Spinal cord (tissue), 10 donors: ENCODE measurements around the gene SLC43A3. TPM values are rescaled to one million over a fixed set of nuclear protein-coding genes. Genes with fewer than 3 reads are reported as not detected.

ENCODE experiments used
- DNase-seq, 6 donors: peaks; one replicate each; pipeline versions ENCODE4 v3.0.0 to v3.0.0-alpha.2; 2013 to 2015; ENCODE audit warnings: low spot score in 6 of 6, low read depth in 4 of 6
- H3K27ac ChIP-seq: one replicate; pipeline ENCODE4 v1.5.1; 2013; ENCODE audit warnings: low read depth, low read length, control low read depth
- H3K27me3 ChIP-seq: one replicate; pipeline ENCODE4 v1.6.1; 2013; ENCODE audit warnings: low read length; ENCODE audit not compliant: control insufficient read depth, insufficient read depth
- H3K36me3 ChIP-seq: one replicate; pipeline ENCODE4 v1.6.1; 2013; ENCODE audit warnings: low read length; ENCODE audit not compliant: control insufficient read depth, insufficient read depth
- H3K4me1 ChIP-seq: one replicate; pipeline ENCODE4 v1.6.1; 2013; ENCODE audit warnings: low read length; ENCODE audit not compliant: control insufficient read depth, insufficient read depth
- H3K4me3 ChIP-seq: one replicate; pipeline ENCODE4 v1.5.1; 2013; ENCODE audit warnings: low read depth, low read length, control low read depth
- H3K9me3 ChIP-seq: one replicate; pipeline ENCODE4 v1.6.1; 2013; ENCODE audit warnings: low read length; ENCODE audit not compliant: control insufficient read depth, insufficient read depth
- WGBS: methylation state at CpG from one replicate; pipeline ENCODE4 v1.1.5; 2013; ENCODE audit warnings: missing lambda C conversion rate; ENCODE audit not compliant: insufficient coverage; 5-methylcytosine and 5-hydroxymethylcytosine counted together
- polyA plus RNA-seq, 2 donors: library from polyadenylated mRNA; unstranded; fragments of 120-200 nt; gene quantifications; one replicate each; pipeline ENCODE4 v1.2.1, GENCODE V29; 2013; ENCODE audit not compliant: insufficient read length in 2 of 2
- total RNA-seq, 2 donors: library from RNA; depleted of rRNA in 1 of 2; stranded (reverse); fragments of 120-200 nt in 1 of 2; fragments of >200 nt in 1 of 2; gene quantifications; one replicate each; pipeline versions ENCODE4 v1.2.3 to v1.2.4, GENCODE V29; 2013 to 2014
- donor health status: healthy.

The SLC43A3 gene
- total and polyA plus RNA-seq, 4 donors = 12.2 to 20.3 (median 16.4) TPM

GRCh38 chr11:57460758-57461749, 34.1 kb upstream of the SLC43A3 start:
- DNase-seq = peak in 1 of 6 donors; percentile 28
- 4% methylated on average over 49 of the region's 50 CpGs for WGBS
- H3K36me3 ChIP-seq = peaks cover 5% of the 10 kb centered on the region
- peaks cover 53% of the 10 kb centered on the region for H3K27me3 ChIP-seq
- H3K9me3 ChIP-seq = no peaks in the 10 kb centered on the region
- peaks cover 61% of the 10 kb centered on the region for H3K4me1 ChIP-seq
- no peak overlapping the region for H3K27ac ChIP-seq
- H3K4me3 ChIP-seq = peak overlapping the region; percentile 24

- Histone ChIP-seq H3K27ac (no peak within 1 kb of the TSS), H3K4me1 (peaks cover 61% of the 10 kb centered on the region), H3K27me3 (peaks cover 53% of the 10 kb centered on the region), H3K4me3 (peak within 1 kb of the TSS; percentile 24), H3K36me3 (peaks cover 5% of the 10 kb centered on the region), H3K9me3 (no peaks in the 10 kb centered on the region)
- WGBS = 0% methylated on average over 43 of the region's 66 CpGs
- peak in 2 of 6 donors; percentile 88 to 89 for DNase-seq
Observed at GRCh38 chr11:57460022-57460757, 33.3 kb upstream of the SLC43A3 start, which contains the start of gene RTN4RL2. RTN4RL2 (plus strand) TSS chr11:57460528; CDS start chr11:57460866, 338 bp downstream.

- peak in 1 of 6 donors; percentile 41 for DNase-seq
- Histone ChIP-seq H3K4me3 (peak overlapping the region; percentile 21), H3K4me1 (peaks cover 61% of the 10 kb centered on the region), H3K27ac (no peak overlapping the region), H3K36me3 (no peaks in the 10 kb centered on the region), H3K27me3 (peaks cover 53% of the 10 kb centered on the region), H3K9me3 (no peaks in the 10 kb centered on the region)
- WGBS = under 1% methylated on average over 59 of the region's 62 CpGs
Observed at GRCh38 chr11:57459164-57460021, 32.5 kb upstream of the SLC43A3 start.

- Histone ChIP-seq H3K4me3 (no peak overlapping the region), H3K36me3 (no peaks in the 10 kb centered on the region), H3K27ac (no peak overlapping the region), H3K9me3 (no peaks in the 10 kb centered on the region), H3K27me3 (peaks cover 54% of the 10 kb centered on the region), H3K4me1 (peaks cover 54% of the 10 kb centered on the region)
- WGBS = under 1% methylated on average over 27 of the region's 44 CpGs
- peak in 1 of 6 donors; percentile 93 for DNase-seq
Observed at GRCh38 chr11:57458410-57459163, 31.7 kb upstream of the SLC43A3 start.

GRCh38 chr11:57458060-57458409, 31.1 kb upstream of the SLC43A3 start:
- Histone ChIP-seq H3K36me3 (no peaks in the 10 kb centered on the region), H3K4me1 (peaks cover 49% of the 10 kb centered on the region), H3K9me3 (no peaks in the 10 kb centered on the region), H3K27ac (no peak overlapping the region), H3K27me3 (peaks cover 55% of the 10 kb centered on the region), H3K4me3 (no peak overlapping the region)
- WGBS = 0% methylated on average over 12 of the region's 16 CpGs
- no peak for DNase-seq

- H3K4me3 ChIP-seq = no peak overlapping the region
- 0% methylated on average over 1 of the region's 7 CpGs for WGBS
- no peaks in the 10 kb centered on the region for H3K36me3 ChIP-seq
- no peak overlapping the region for H3K27ac ChIP-seq
- no peak for DNase-seq
- peaks cover 49% of the 10 kb centered on the region for H3K4me1 ChIP-seq
- peaks cover 55% of the 10 kb centered on the region for H3K27me3 ChIP-seq
- no peaks in the 10 kb centered on the region for H3K9me3 ChIP-seq
Observed at GRCh38 chr11:57457643-57458023, 30.7 kb upstream of the SLC43A3 start.

GRCh38 chr11:57456960-57457642, 30.2 kb upstream of the SLC43A3 start:
- peaks cover 55% of the 10 kb centered on the region for H3K27me3 ChIP-seq
- H3K4me3 ChIP-seq = no peak overlapping the region
- H3K36me3 ChIP-seq = no peaks in the 10 kb centered on the region
- peak in 5 of 6 donors; percentile 63 to 93 (median 73) for DNase-seq
- H3K9me3 ChIP-seq = no peaks in the 10 kb centered on the region
- no peak overlapping the region for H3K27ac ChIP-seq
- WGBS = 4% methylated on average over 11 of the region's 19 CpGs
- H3K4me1 ChIP-seq = peaks cover 46% of the 10 kb centered on the region

- Histone ChIP-seq H3K4me3 (no peak overlapping the region), H3K27ac (no peak overlapping the region), H3K4me1 (peaks cover 20% of the 10 kb centered on the region), H3K27me3 (peaks cover 27% of the 10 kb centered on the region), H3K36me3 (no peaks in the 10 kb centered on the region), H3K9me3 (no peaks in the 10 kb centered on the region)
- no peak for DNase-seq
- WGBS = 76% methylated on average over 2 of the region's 2 CpGs
Observed at GRCh38 chr11:57453543-57454177, 26.7 kb upstream of the SLC43A3 start.
